SIG-M5 (cell line): ENCODE measurements around the gene NOC4L.
"Not testable (repeated sequence)": the region's sequence is repeated elsewhere in the genome, so short reads cannot be mapped to it uniquely, and the experiment has no call there.

ENCODE experiments used
- DNase-seq: peaks from one replicate; lab custom pipeline; 2025; lab: John Stamatoyannopoulos, UW

The NOC4L gene

GRCh38 chr12:132142679-132143335 lies 1.4 kb upstream of the NOC4L start:
- no peak for DNase-seq

- DNase-seq, result no peak
Measured at GRCh38 chr12:132143336-132144071, 753 bp upstream of the NOC4L start.

GRCh38 chr12:132144810-132145168 lies 532 bp downstream of the NOC4L start:
- no peak for DNase-seq

- no peak for DNase-seq
Measured at GRCh38 chr12:132145334-132145733, 1.1 kb downstream of the NOC4L start.

GRCh38 chr12:132146098-132146497 lies 1.8 kb downstream of the NOC4L start:
- no peak for DNase-seq

- no peak for DNase-seq
Measured at GRCh38 chr12:132146772-132147422, 2.6 kb downstream of the NOC4L start.

GRCh38 chr12:132147423-132148367 lies 3.4 kb downstream of the NOC4L start:
- no peak for DNase-seq

- DNase-seq, result no peak
Measured at GRCh38 chr12:132148368-132149045, 4.2 kb downstream of the NOC4L start.

- not testable (repeated sequence) for DNase-seq
Measured at GRCh38 chr12:132149526-132149925, 5.3 kb downstream of the NOC4L start.

- no peak for DNase-seq
Measured at GRCh38 chr12:132150780-132151144, 6.5 kb downstream of the NOC4L start.

GRCh38 chr12:132151145-132151765 lies 7.0 kb downstream of the NOC4L start:
- no peak for DNase-seq

- DNase-seq, result no peak
Measured at GRCh38 chr12:132151766-132152410, 7.6 kb downstream of the NOC4L start.

- no peak for DNase-seq
Measured at GRCh38 chr12:132152411-132152821, 8.2 kb downstream of the NOC4L start.

GRCh38 chr12:132152953-132153352 lies 8.7 kb downstream of the NOC4L start:
- no peak for DNase-seq

- no peak for DNase-seq
Measured at GRCh38 chr12:132153501-132154340, 9.5 kb downstream of the NOC4L start.

- DNase-seq, result no peak
Measured at GRCh38 chr12:132154341-132154761, 10.1 kb downstream of the NOC4L start.

- no peak for DNase-seq
Measured at GRCh38 chr12:132154941-132155770, 10.9 kb downstream of the NOC4L start.

GRCh38 chr12:132155771-132156572 lies 11.7 kb downstream of the NOC4L start:
- DNase-seq, result no peak
